Immature natural killer cell (primary cell): Measurements from ENCODE around the gene SCCPDH. TPM values are rescaled to one million over a fixed set of nuclear protein-coding genes. Genes with fewer than 3 reads are reported as not detected.

Experiments
- DNase-seq, 3 donors: peaks; one replicate each; pipeline ENCODE4 v3.0.0; 2022; ENCODE audit warnings: mixed read lengths in 1 of 3
- H3K27ac Mint-ChIP-seq, 6 donors: one replicate each; pipeline ENCODE4 v1.8.0; 2020; ENCODE audit warnings: mixed read lengths in 6 of 6, mild to moderate bottlenecking in 5 of 6, inconsistent platforms in 4 of 6, moderate library complexity in 3 of 6
- H3K27me3 Mint-ChIP-seq, 3 donors: one replicate each; pipeline ENCODE4 v1.8.0; 2020 to 2021; ENCODE audit warnings: low read depth in 3 of 3, mild to moderate bottlenecking in 3 of 3, mixed read lengths in 3 of 3, moderate library complexity in 3 of 3, inconsistent platforms in 1 of 3
- H3K36me3 Mint-ChIP-seq, 3 donors: one replicate each; pipeline ENCODE4 v1.8.0; 2020; ENCODE audit warnings: mixed read lengths in 3 of 3, inconsistent platforms in 2 of 3, mild to moderate bottlenecking in 2 of 3
- H3K4me1 Mint-ChIP-seq, 2 donors: one replicate each; pipeline ENCODE4 v1.8.0; 2020; ENCODE audit warnings: inconsistent platforms in 2 of 2, mild to moderate bottlenecking in 2 of 2, mixed read lengths in 2 of 2, moderate library complexity in 1 of 2
- H3K4me3 Mint-ChIP-seq, 5 donors: one replicate each; pipeline ENCODE4 v1.8.0; 2020; ENCODE audit warnings: mild to moderate bottlenecking in 5 of 5, mixed read lengths in 5 of 5, inconsistent platforms in 3 of 5, moderate library complexity in 3 of 5
- H3K9me3 Mint-ChIP-seq, 6 donors: one replicate each; pipeline ENCODE4 v1.8.0; 2020; ENCODE audit warnings: mild to moderate bottlenecking in 6 of 6, mixed read lengths in 6 of 6, inconsistent platforms in 4 of 6, moderate library complexity in 3 of 6
- polyA plus RNA-seq, 3 donors: library from polyadenylated mRNA; unstranded; fragments of 300-500 nt; fragmentation: Illumina TruSeq; gene quantifications; one replicate each; pipeline ENCODE4 v1.2.3, GENCODE V29; 2021

The SCCPDH gene, protein sequence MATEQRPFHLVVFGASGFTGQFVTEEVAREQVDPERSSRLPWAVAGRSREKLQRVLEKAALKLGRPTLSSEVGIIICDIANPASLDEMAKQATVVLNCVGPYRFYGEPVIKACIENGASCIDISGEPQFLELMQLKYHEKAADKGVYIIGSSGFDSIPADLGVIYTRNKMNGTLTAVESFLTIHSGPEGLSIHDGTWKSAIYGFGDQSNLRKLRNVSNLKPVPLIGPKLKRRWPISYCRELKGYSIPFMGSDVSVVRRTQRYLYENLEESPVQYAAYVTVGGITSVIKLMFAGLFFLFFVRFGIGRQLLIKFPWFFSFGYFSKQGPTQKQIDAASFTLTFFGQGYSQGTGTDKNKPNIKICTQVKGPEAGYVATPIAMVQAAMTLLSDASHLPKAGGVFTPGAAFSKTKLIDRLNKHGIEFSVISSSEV
- 10 to 100 TPM; 21.0 to 35.6 (median 29.4) TPM for polyA plus RNA-seq

DNA sequence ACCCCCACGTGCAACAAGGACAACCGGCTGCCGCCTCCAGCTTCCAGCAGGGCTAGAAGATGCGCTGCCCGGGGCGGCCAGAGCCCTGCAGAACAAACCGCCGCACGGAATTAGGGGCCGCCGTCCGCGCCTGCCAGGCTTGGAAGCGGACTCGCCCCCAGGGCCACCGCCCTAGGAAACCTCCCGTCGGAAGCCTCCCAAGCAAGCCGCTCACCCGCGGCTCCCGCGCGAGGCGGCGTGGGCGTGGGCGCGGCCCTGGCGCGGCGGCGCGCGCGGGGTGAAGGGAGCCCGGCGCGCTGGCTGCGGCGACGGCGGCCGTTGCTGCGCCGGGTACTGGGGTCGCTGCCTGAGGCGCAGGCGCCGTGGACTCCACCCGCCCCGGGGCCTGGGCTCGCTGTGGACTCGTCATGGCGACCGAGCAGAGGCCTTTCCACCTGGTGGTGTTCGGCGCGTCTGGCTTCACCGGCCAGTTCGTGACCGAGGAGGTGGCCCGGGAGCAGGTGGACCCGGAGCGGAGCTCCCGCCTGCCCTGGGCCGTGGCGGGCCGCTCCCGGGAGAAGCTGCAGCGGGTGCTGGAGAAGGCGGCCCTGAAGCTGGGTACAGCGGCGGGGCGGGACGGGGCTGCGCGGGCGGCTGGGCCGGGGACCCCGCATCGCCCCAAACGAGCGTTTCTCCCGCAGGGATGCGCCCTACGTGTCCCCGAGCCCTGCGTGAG lies at the start of gene SCCPDH:
Gene SCCPDH (plus strand): TSS at position 394 of the 715 bp plus-strand sequence. CDS start 14 bp downstream, at position 408.
- H3K4me1 Mint-ChIP-seq = peaks cover 7 to 18% of the 10 kb centered on the region in 2 donors
- peaks cover 0 to 14% (median 2%) of the 10 kb centered on the region in 6 donors for H3K9me3 Mint-ChIP-seq
- peak within 1 kb of the TSS in 5 of 6 donors; percentile 31 to 83 (median 57) for H3K27ac Mint-ChIP-seq
- DNase-seq = peak; percentile 68 to 72 (median 69)
- H3K27me3 Mint-ChIP-seq = peaks cover 2 to 9% (median 3%) of the 10 kb centered on the region in 3 donors
- peak within 1 kb of the TSS; percentile 86 to 96 (median 94) for H3K4me3 Mint-ChIP-seq
- H3K36me3 Mint-ChIP-seq = peaks cover 19 to 21% (median 21%) of the 10 kb centered on the region in 3 donors

DNA sequence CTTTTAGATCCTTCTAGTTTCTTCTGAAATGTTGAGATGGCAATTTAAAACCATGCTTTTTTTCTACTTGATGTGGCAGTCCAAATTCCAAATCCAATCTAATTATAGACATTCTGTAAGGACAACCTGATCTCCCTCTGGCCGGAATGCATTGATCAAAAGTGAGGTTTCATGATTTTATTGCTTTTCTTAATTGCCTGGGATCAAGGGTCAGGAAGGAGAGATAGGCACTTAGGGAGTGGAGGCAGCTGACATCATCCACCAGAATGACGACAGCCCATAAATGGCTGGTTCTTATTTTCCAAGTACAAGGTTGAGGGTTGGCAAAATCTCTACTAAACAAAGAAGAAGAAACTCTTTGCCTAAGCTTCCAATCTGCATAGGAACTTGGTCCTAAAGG lies 46.4 kb upstream of the SCCPDH start:
- no peak for DNase-seq
- Mint-ChIP-seq H3K9me3 (no peaks in the 10 kb centered on the region), H3K36me3 (peaks cover 0 to 3% (median 0%) of the 10 kb centered on the region in 3 donors), H3K27ac (no peak overlapping the region), H3K27me3 (no peaks in the 10 kb centered on the region), H3K4me3 (no peak overlapping the region), H3K4me1 (no peaks in the 10 kb centered on the region)

DNA sequence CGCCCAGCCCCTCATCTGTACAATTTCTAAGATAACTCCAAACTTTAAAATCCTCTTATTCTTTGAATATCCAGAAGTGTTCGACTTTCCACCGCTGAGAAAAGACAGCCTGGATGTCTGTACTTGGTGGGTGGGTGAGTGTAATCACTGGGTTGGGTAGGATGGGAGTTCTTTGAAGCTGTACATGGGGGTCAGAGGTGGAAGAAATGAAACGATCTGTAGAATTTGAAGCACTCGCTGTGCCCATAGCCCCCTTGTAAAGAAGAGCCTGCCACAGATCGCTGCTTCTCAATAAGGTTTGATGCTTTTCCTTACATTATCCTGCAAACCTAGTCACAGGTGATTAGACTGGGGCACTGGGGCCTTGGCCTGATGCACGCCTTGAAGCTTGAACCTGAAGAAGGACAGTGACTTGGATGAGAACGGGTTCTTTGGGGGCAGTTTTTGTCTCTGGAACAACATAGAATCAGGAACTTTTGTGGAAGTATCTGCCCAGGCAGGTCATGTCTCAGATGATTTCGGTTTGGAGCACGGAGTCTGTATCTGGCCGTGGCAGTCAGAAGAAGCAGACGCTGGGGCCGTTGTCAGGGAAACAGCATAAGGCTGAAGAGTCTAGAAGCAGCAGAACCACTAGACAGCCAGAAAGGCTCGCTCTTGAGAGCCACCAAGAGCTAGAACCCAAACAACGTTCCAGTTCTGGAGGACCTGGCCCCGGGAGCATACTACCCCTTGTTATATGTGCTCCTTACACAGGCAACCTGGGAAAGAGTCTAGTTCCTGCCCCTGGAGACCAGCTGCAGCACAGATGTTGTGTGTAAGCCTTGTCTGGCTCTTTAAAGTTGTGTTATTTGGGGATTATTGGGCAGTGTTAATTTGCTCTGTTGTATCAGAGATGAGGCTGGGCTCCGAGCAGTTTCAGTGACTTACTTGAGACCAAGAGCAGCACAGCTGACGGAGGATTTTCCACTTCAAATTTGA lies 45.1 kb upstream of the SCCPDH start:
- Mint-ChIP-seq H3K9me3 (no peaks in the 10 kb centered on the region), H3K36me3 (no peaks in the 10 kb centered on the region), H3K4me3 (no peak overlapping the region), H3K27ac (no peak overlapping the region), H3K4me1 (no peaks in the 10 kb centered on the region), H3K27me3 (no peaks in the 10 kb centered on the region)
- DNase-seq = no peak

DNA sequence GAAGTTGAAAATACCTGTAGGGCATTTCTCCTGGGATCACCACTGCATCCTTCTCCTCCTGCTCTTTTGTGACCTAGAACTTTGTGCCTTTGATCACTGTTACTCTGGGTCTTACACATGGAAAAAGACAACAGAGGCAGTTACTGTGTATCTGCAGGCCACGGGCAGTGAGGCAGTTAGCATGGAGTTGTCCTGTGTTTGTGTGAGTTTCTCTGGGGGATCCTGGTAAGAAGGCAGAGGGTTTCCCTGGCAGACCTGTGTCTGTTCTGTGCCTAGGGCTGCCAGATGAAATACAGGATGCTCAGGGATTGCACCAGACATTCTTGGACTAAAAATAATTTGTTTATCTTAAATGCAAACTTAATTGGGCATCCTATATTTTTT lies 44.4 kb upstream of the SCCPDH start:
- H3K27me3 Mint-ChIP-seq = no peaks in the 10 kb centered on the region
- no peak for DNase-seq
- no peaks in the 10 kb centered on the region for H3K4me1 Mint-ChIP-seq
- H3K27ac Mint-ChIP-seq = no peak overlapping the region
- no peaks in the 10 kb centered on the region for H3K9me3 Mint-ChIP-seq
- H3K36me3 Mint-ChIP-seq = no peaks in the 10 kb centered on the region
- H3K4me3 Mint-ChIP-seq = no peak overlapping the region

DNA sequence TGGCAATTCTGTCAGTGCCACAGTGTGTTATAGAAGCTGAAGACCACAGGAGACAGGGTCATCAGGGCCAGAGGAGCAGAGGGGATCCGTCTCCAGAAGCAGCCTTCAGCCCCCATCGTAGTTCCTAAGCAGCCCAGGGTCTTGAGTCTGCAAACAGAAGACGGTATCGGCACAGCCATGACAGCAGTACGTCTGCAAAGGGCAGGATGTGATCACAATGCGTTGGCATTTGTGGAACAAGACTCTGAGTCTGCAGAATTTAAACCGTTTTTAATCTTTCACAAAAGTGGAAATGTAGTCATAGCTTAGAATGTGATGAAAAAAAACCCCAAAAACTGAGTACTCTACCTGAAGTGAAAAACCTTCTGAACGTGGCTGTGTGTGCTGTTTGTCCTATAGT lies 44.0 kb upstream of the SCCPDH start:
- Mint-ChIP-seq H3K36me3 (no peaks in the 10 kb centered on the region), H3K4me3 (no peak overlapping the region), H3K4me1 (no peaks in the 10 kb centered on the region)

DNA sequence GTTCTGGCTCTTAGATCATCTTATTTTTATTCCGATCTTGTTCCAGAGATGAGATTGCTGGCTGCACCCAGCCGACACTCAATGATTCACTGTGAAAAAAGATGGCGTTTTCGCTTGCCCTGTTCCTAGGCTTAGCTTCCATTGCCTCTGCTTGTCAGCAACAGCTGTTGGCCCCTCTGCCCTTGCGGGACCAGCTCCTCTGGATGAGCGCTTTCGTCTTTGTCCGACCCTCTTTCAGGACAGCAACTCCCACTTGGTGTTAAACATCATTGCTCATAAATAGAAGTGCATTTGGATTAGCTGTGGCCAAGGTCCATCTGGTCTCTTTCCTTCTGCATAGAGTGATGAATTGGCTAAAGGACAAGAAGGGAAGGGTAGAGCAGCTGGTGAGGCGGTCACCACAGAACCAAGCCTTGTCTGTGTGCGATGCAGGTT lies 43.5 kb upstream of the SCCPDH start:
- H3K27ac Mint-ChIP-seq = no peak overlapping the region
- H3K27me3 Mint-ChIP-seq = no peaks in the 10 kb centered on the region
- no peaks in the 10 kb centered on the region for H3K4me1 Mint-ChIP-seq
- no peaks in the 10 kb centered on the region for H3K9me3 Mint-ChIP-seq
- no peaks in the 10 kb centered on the region for H3K36me3 Mint-ChIP-seq
- no peak for DNase-seq
- H3K4me3 Mint-ChIP-seq = no peak overlapping the region

More for the DNA sequence above, 44.0 kb upstream of the SCCPDH start:
- Mint-ChIP-seq H3K27ac (no peak overlapping the region), H3K9me3 (no peaks in the 10 kb centered on the region), H3K27me3 (no peaks in the 10 kb centered on the region)
- no peak for DNase-seq

DNA sequence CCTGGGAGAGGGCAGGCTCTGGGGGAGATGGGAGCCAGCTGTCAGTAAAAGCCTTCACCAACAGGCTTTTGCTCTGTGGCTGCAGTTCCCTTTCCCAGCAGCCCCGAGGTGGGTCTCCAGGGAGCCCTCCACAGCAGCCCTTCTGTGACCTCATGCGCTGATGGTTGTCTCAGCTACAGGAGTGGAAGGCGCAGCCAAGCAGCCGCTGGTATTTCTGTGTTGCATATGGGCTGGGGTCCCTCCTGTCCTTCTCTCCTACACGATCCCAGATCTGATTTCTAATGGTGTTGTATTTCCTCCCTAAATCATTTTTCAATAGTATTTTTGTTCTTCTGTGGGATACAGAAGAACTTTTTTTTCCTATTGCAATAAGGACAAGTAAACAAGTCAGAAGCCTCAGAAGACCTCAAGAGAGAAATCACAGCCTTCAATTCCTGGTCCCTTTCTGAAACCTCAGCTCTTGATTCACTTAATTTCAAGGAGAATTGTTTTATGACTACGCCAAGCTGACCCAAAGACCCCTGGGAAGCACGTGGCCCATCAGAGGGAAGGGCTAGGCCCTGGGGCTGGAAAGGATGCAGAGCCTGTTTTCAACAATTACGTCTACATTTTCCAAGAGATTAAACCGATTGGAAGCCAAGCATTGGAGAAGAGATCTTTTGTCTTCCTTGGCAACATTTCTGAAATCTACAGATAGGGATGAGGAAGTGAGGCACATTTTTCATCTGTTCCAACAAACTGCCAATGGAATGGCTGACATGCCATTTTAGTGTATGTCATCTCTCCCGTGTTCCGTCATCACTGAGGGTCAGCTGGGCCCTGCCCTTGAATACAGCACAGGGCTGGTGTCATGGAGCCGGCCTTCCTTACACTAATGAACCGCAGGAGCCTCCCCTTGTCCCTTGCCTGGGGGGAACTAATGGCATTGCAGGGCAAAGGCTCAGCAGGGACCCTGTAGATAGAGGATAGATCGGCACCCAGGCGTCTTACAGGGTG lies 42.0 kb upstream of the SCCPDH start:
- Mint-ChIP-seq H3K27ac (no peak overlapping the region), H3K9me3 (no peaks in the 10 kb centered on the region), H3K4me3 (no peak overlapping the region), H3K27me3 (peaks cover 0 to 3% (median 1%) of the 10 kb centered on the region in 3 donors), H3K36me3 (no peaks in the 10 kb centered on the region), H3K4me1 (no peaks in the 10 kb centered on the region)
- no peak for DNase-seq

DNA sequence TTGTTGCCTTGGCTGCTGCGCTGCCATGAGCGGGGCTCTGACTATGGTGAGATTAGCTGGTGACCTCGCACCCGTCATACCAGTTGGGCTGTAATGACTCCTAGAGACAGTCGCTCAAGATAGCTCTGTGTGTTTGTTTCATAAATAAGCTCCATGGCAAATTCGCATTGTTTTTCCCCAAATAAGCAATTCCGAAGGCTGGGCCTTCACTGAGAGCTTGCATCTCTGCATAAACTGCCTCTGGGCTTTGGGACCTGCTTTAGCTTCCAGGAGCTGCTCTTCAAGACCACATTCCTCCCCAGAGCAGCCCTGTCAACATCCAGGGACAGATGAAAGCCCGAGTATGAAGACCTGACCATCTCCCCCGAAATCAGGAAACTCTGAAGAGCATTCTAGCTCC lies 40.7 kb upstream of the SCCPDH start:
- no peaks in the 10 kb centered on the region for H3K9me3 Mint-ChIP-seq

DNA sequence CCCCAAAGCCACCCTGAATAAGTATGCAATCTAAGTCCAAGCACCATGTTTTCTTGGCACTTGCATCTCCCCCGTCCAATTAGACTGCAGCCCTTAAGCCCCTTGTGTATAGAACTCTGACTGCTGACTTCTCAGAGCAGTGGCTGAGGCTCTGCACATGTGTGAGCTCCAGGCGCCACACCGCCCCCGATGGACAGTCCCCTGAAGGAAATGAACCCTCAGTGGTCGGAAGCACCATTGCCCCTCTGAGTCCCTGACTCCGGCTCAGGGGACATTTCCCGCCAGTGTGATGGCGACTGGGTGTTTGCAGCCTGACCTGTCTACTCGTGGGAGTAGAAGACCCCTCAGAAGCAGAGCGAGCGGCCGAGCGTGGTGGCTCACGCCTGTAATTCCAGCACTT lies 37.2 kb upstream of the SCCPDH start:
- Mint-ChIP-seq H3K36me3 (no peaks in the 10 kb centered on the region), H3K9me3 (no peaks in the 10 kb centered on the region), H3K27me3 (peaks cover 0 to 3% (median 1%) of the 10 kb centered on the region in 3 donors), H3K27ac (no peak overlapping the region), H3K4me3 (no peak overlapping the region), H3K4me1 (no peaks in the 10 kb centered on the region)
- no peak for DNase-seq

More for the DNA sequence above, 40.7 kb upstream of the SCCPDH start:
- no peak overlapping the region for H3K27ac Mint-ChIP-seq
- H3K27me3 Mint-ChIP-seq = peaks cover 0 to 3% (median 1%) of the 10 kb centered on the region in 3 donors
- H3K36me3 Mint-ChIP-seq = no peaks in the 10 kb centered on the region
- H3K4me1 Mint-ChIP-seq = no peaks in the 10 kb centered on the region
- DNase-seq = no peak
- H3K4me3 Mint-ChIP-seq = no peak overlapping the region

DNA sequence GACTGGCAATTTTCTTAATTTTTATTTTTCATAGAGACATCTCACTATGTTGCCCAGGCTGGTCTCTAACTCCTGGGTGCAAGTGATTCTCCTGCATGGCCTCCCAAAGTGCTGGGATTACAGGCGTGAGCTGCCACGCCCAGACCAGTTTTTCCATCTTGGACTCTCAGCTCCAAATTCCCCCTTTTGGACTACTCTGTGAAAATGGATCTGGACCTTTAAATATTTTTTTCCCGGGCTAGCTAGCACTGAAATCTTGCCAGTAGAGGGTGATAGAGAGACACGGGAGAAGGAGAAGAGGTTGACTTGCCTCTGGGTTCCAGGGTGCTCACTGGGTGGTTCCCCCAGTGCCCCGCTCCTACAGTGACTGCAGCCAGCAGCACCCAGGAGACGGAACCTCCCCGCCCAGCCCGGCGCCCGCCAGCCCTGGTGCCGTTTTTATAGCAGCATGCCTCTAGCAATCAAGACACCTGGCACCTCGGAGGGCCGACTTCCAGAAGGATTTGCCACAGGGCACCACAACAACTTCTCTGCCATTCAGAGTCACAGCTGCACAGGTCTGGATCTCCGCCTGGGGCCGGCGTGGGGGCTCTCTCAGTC lies 34.7 kb upstream of the SCCPDH start:
- Mint-ChIP-seq H3K36me3 (no peaks in the 10 kb centered on the region), H3K27me3 (peaks cover 0 to 3% (median 1%) of the 10 kb centered on the region in 3 donors), H3K9me3 (peaks cover 0 to 10% (median under 1%) of the 10 kb centered on the region in 6 donors), H3K4me1 (no peaks in the 10 kb centered on the region), H3K4me3 (no peak overlapping the region), H3K27ac (no peak overlapping the region)
- DNase-seq = peak; percentile 43 to 45 (median 43)

DNA sequence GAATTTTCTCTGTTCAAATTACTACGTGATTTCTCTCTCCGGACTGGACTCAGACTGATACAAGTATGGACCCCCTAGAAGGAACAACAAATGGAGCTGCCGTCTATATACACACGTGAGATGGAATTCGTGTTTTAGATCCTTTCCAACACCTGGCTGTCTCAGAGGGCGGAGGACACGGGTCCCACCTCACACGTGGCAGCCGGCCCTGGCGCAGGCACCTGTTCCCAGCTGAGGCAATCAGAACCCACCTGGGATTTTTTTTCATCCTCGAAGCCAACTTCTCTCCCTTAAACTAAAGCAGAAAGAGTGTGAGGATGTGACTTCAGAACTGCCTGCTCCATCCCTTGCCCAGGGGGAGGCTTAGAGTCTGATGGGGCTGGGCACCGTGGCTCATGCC lies 34.1 kb upstream of the SCCPDH start:
- no peak overlapping the region for H3K4me3 Mint-ChIP-seq
- H3K27me3 Mint-ChIP-seq = peaks cover 0 to 3% (median 1%) of the 10 kb centered on the region in 3 donors
- DNase-seq = no peak
- H3K9me3 Mint-ChIP-seq = peaks cover 0 to 10% (median 1%) of the 10 kb centered on the region in 6 donors
- no peak overlapping the region for H3K27ac Mint-ChIP-seq
- no peaks in the 10 kb centered on the region for H3K4me1 Mint-ChIP-seq
- H3K36me3 Mint-ChIP-seq = no peaks in the 10 kb centered on the region
